AG08396 (cell line): Measurements from ENCODE around the gene MDP1.

Source experiments
- DNase-seq: peaks from one replicate; pipeline ENCODE4 v3.0.0; 2012; ENCODE audit warnings: low spot score, mixed read lengths

The MDP1 gene

DNA sequence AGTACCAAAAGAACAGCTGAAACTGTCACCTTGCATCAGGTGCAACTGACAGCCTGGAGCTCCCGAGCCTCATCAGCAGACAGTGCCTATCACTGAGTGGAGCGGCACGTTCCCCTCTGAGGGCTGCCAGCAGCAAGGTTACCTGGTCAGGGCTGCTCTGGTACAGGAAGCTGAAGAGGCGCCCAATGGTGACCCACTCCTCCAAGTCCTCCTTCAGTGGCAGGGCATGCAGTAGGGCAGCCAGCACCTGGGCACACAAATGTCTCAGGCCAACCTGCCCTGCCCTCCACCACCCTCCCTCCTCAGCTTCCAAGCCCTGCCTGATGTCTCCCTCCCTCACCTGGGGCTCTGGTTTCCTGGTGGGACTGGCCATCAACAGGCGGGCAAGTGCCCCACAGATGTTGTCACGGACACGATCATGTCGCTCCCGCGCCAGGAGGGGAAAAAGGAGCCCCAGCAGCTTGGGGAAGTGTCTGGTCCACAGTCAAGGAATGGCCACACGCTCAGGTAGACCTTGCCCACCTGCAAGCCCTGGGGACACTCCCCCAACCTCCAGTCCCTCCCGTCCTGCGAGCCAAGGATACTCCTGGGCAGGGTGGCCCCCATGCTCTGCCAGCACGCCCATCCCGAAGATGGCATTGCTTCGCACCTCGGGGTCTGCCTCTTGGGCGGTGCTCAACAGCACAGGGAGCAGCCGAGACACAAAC, 34.3 kb downstream of the MDP1 start:
- DNase-seq, result no peak

GRCh38 chr14:24179961-24180796, 35.7 kb downstream of the MDP1 start:
- DNase-seq, result peak; percentile 69

- DNase-seq, result no peak
Observed at GRCh38 chr14:24179294-24179960, 36.4 kb downstream of the MDP1 start.

- no peak for DNase-seq
Observed at GRCh38 chr14:24178399-24179178, 37.3 kb downstream of the MDP1 start.

- no peak for DNase-seq
Observed at GRCh38 chr14:24177891-24178290, 38.0 kb downstream of the MDP1 start.

GRCh38 chr14:24177041-24177825, 38.6 kb downstream of the MDP1 start:
- no peak for DNase-seq

DNA sequence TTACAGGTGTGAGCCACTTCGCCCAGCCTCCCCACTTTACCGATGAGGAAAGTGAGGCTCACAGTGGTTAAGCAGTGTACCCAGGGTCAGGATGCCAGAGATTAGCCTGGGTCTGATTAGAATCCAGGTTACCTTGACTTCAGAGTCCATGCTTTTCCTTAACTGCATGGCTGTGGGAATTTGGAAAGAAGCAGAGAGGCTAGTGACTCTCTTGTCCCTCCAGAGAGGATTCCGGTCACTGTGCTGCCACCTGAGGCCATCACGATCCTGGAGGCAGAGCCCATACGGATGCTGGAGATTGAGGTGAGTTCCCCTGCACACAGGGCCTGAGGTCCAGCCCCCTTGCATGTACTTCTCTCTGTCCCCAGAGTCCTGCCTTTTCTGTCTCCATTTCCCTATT, 39.3 kb downstream of the MDP1 start:
- no peak for DNase-seq

GRCh38 chr14:24172871-24173281, 43.0 kb downstream of the MDP1 start:
- no peak for DNase-seq

DNA sequence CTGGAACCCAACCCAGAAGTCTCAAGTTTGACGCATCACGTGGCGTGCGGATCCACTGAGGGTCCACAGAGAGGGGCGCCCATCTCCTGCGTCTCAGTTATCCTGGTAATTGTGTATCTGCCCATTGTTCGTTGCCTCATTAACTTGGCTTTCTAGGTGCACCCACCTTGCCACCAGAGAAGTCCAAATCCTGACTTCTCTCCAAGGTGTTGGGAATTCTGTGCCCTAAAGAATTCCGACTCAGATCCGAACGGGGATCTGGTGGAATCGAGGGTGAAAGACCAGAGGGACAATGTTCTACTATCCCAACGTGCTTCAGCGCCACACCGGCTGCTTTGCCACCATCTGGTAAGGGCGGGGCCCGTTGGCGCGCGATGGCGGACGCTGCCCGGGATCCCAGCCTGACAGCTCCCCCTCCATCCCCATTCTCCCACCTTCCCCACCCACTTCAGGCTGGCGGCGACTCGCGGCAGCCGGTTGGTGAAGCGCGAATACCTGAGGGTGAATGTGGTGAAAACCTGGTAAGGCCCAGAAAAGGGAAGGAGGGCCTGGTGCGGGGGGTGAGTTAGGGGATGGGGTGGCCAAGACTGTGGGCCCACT, 43.5 kb downstream of the MDP1 start:
- no peak for DNase-seq

- DNase-seq, result no peak
Observed at GRCh38 chr14:24171422-24172260, 44.2 kb downstream of the MDP1 start, which contains the start of gene REC8. REC8 (plus strand) TSS chr14:24172080; CDS start chr14:24172553, 473 bp downstream.

GRCh38 chr14:24167469-24168114, 48.3 kb downstream of the MDP1 start:
- DNase-seq, result no peak

DNA sequence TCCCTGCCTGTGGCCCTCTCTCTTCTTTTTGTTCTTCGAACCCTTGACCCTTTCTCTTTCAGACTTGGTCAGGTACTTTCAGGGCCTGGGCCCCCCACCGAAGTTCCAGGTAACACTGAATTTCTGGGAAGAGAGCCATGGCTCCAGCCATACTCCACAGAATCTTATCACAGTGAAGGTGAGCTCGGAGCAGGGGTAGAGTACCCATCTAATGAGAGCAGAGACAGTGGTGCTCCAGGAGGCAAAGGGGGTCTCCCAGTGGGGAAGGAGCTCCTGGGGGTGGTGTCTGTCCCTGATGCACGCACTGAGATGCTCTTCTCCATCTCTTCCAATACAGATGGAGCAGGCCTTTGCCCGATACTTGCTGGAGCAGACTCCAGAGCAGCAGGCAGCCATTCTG, 50.1 kb downstream of the MDP1 start:
- no peak for DNase-seq

DNA sequence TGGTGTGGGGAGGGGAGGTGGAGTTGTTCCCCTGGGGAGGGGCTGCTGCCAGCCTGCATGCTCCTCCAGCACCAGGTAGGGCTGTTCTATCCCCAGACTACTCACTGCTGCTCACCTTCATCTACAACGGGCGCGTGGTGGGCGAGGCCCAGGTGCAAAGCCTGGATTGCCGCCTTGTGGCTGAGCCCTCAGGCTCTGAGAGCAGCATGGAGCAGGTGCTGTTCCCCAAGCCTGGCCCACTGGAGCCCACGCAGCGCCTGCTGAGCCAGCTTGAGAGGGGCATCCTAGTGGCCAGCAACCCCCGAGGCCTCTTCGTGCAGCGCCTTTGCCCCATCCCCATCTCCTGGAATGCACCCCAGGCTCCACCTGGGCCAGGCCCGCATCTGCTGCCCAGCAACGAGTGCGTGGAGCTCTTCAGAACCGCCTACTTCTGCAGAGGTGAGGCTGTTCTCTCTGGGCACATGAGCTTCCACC, 51.3 kb downstream of the MDP1 start:
- DNase-seq, result no peak
